ENCODE data around the gene PLCL1.

The PLCL1 gene

DNA sequence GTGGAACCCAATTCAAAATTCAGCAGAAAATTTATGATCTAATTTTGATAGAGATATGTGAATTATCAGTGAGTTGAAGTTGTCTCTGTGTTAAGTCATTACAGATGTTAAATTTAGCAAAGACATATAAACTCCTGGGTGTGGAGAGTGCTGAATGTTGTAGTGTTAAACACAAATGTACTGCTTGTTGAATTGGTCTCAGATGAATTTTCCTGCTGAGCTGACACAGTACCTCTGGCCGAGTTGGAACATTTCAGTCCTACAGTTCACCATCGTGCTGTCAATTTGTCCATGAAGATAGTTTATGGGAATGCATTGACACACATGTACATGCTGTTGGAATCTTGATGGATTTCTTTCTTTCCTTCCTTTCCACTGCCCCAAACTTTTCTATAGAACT is 255.9 kb downstream of the PLCL1 start:
- H2AFZ ChIP-seq (ENCODE audit: low read length) = no peak overlapping the region
- no peaks in the 10 kb centered on the region for H3K36me3 ChIP-seq (ENCODE audit: insufficient read depth, low read length)
- H3K27me3 ChIP-seq (ENCODE audit: insufficient read depth, low read length) = no peaks in the 10 kb centered on the region
- no peaks in the 10 kb centered on the region for H3K9me2 ChIP-seq (ENCODE audit: low read depth, low read length)
- no peaks in the 10 kb centered on the region for H3K4me1 ChIP-seq (ENCODE audit: insufficient read depth, low read length, severe bottlenecking)
- no peak overlapping the region for H3K4me2 ChIP-seq (ENCODE audit: low read length)
- no peaks in the 10 kb centered on the region for H3K9me3 ChIP-seq (ENCODE audit: low read length)
- H3F3A ChIP-seq (ENCODE audit: insufficient read depth, low read length) = no peaks in the 10 kb centered on the region
- no peaks in the 10 kb centered on the region for H3K79me2 ChIP-seq (ENCODE audit: insufficient read depth, low read length)
- no peaks in the 10 kb centered on the region for H4K20me1 ChIP-seq (ENCODE audit: insufficient read depth, low read length)
- H3K4me3 ChIP-seq (ENCODE audit: low read depth, low read length, poor library complexity, severe bottlenecking) = no peak overlapping the region
- TF ChIP-seq CTCF (IDR thresholded peaks at IDR 0.05; ENCODE audit: low read length) = no peak
- TF ChIP-seq EZH2 (IDR thresholded peaks at IDR 0.05; ENCODE audit: borderline replicate concordance, low read length) = no peak
- H3K9ac ChIP-seq (ENCODE audit: low read length) = no peak overlapping the region
- H3K27ac ChIP-seq (ENCODE audit: low read depth, low read length, poor library complexity, severe bottlenecking) = no peak overlapping the region

GRCh38 chr2:198062826-198063225 is 258.4 kb downstream of the PLCL1 start:
- H4K20me1 ChIP-seq (ENCODE audit: insufficient read depth, low read length) = no peaks in the 10 kb centered on the region
- H2AFZ ChIP-seq (ENCODE audit: low read length) = no peak overlapping the region
- H3K9me3 ChIP-seq (ENCODE audit: low read length) = no peaks in the 10 kb centered on the region
- no peak overlapping the region for H3K4me3 ChIP-seq (ENCODE audit: low read depth, low read length, poor library complexity, severe bottlenecking)
- H3K4me1 ChIP-seq (ENCODE audit: insufficient read depth, low read length, severe bottlenecking) = no peaks in the 10 kb centered on the region
- TF ChIP-seq EZH2 (IDR thresholded peaks at IDR 0.05; ENCODE audit: borderline replicate concordance, low read length) (no peak), CTCF (IDR thresholded peaks at IDR 0.05; ENCODE audit: low read length) (no peak)
- no peaks in the 10 kb centered on the region for H3K9me2 ChIP-seq (ENCODE audit: low read depth, low read length)
- no peak overlapping the region for H3K27ac ChIP-seq (ENCODE audit: low read depth, low read length, poor library complexity, severe bottlenecking)
- no peaks in the 10 kb centered on the region for H3F3A ChIP-seq (ENCODE audit: insufficient read depth, low read length)
- H3K79me2 ChIP-seq (ENCODE audit: insufficient read depth, low read length) = no peaks in the 10 kb centered on the region
- no peaks in the 10 kb centered on the region for H3K36me3 ChIP-seq (ENCODE audit: insufficient read depth, low read length)
- no peaks in the 10 kb centered on the region for H3K27me3 ChIP-seq (ENCODE audit: insufficient read depth, low read length)
- no peak overlapping the region for H3K9ac ChIP-seq (ENCODE audit: low read length)
- no peak overlapping the region for H3K4me2 ChIP-seq (ENCODE audit: low read length)

GRCh38 chr2:198063242-198063641 is 258.8 kb downstream of the PLCL1 start:
- Histone ChIP-seq H3K27me3 (ENCODE audit: insufficient read depth, low read length) (no peaks in the 10 kb centered on the region), H3K9ac (ENCODE audit: low read length) (no peak overlapping the region), H2AFZ (ENCODE audit: low read length) (no peak overlapping the region), H3K27ac (ENCODE audit: low read depth, low read length, poor library complexity, severe bottlenecking) (no peak overlapping the region), H3K9me2 (ENCODE audit: low read depth, low read length) (no peaks in the 10 kb centered on the region), H3K4me2 (ENCODE audit: low read length) (no peak overlapping the region), H3K4me3 (ENCODE audit: low read depth, low read length, poor library complexity, severe bottlenecking) (no peak overlapping the region), H3K4me1 (ENCODE audit: insufficient read depth, low read length, severe bottlenecking) (no peaks in the 10 kb centered on the region), H3K79me2 (ENCODE audit: insufficient read depth, low read length) (no peaks in the 10 kb centered on the region), H4K20me1 (ENCODE audit: insufficient read depth, low read length) (no peaks in the 10 kb centered on the region), H3F3A (ENCODE audit: insufficient read depth, low read length) (no peaks in the 10 kb centered on the region), H3K36me3 (ENCODE audit: insufficient read depth, low read length) (no peaks in the 10 kb centered on the region), H3K9me3 (ENCODE audit: low read length) (no peaks in the 10 kb centered on the region)
- TF ChIP-seq CTCF (IDR thresholded peaks at IDR 0.05; ENCODE audit: low read length) (no peak), EZH2 (IDR thresholded peaks at IDR 0.05; ENCODE audit: borderline replicate concordance, low read length) (no peak)
